Measurements from ENCODE around the gene SUPT4H1.
"Not testable (repeated sequence)": the region's sequence is repeated elsewhere in the genome, so short reads cannot be mapped to it uniquely, and the experiment has no call there.

Gene SUPT4H1

DNA sequence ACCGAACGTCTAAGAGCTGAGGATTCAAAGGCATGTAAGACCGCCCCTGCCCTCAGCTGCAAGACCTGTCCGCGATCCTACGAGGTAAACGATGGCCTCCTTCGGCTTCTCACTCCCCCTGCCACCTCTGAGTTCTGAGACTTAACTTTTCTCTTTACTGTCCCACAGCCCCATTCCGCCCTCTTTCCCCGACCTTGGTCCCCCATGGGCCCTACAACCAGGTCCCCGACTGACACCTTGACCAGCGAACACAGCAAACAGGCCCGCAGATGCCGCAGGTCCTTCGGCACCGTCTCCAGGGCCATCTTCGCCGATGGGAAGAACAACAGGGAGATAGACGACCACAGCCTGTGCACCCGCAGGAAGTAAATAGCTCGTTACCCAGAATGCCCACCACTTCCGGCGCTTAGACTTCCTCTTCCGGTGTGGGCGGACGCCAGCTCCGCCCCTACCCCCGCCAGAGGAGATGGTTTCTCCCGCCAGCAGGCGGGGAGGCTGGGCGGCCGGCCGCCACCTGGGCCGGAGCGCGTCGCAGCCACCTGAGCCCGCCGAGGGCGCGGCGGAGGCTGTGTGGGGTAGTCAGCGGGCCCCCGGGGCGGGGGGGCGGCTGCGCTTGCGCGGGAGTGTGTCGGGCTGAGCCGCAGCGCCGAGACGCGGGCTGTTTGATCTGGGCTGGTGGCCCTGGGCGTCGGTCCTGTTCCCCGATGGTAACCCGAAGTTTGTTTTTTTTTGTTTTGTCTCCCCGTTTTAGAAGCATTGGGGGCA lies at the start of gene SUPT4H1:
TSS of gene SUPT4H1 (minus strand) at position 371 of the 765 bp plus-strand sequence. CDS start at position 305, 66 bp downstream.
- DNase-seq (ENCODE audit: low spot score) = peak; percentile 100

DNA sequence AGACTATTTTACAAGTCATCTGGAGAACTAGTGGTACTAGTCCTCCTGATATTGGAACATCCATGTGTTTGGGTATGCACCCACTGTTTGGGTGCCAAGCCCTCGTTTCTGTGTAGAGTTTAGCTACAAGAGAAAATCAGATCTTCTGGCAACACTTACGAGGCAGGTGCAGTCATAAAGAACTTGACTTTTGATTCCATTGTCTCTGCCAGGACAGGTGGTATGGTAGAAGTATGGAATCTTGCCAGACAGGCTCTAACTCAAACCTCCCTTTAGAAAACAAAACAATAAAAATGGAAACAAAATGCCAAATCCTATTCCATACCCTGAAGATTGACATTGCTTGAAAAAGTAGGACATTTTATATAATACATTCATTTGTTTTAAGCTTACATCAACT lies 49.3 kb upstream of the SUPT4H1 start:
- DNase-seq (ENCODE audit: low spot score) = no peak

DNA sequence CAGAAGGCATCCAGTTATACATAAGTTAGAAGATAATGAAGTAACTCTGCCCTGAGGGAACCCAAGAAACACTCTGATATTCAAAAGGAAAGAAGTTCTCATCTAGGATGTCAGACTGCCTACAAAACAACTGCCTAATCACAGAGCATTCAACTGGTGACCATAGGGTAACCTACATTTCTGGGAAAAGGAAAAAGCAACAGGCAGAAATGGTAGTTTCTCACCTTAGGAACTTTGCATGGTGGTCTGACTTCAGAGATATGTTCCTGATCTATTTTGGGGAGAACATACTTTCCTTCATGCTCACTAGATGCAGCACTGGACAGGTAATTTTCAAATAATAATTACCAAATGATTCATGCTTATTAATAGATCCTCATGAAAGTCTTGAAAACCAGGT lies 48.8 kb upstream of the SUPT4H1 start:
- no peak for DNase-seq (ENCODE audit: low spot score)

DNA sequence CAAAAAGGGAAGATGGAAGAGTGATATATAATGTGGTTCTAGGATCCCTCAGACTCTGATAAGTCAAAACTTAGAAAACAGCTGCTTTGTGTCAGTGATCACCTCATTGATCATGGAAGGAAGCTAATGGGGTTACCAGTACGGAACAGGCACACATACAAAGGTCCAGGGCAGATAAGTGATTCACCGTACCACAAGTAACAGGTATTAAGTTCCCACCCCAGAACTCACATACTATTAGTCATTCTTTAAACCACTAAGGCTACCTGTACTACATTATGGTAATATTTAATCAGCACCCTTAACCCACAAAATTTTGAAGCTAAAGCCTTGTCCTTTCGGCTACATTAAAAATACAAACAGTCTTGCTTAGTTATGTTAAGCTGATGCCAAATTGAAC lies 48.0 kb upstream of the SUPT4H1 start:
- DNase-seq (ENCODE audit: low spot score) = no peak

DNA sequence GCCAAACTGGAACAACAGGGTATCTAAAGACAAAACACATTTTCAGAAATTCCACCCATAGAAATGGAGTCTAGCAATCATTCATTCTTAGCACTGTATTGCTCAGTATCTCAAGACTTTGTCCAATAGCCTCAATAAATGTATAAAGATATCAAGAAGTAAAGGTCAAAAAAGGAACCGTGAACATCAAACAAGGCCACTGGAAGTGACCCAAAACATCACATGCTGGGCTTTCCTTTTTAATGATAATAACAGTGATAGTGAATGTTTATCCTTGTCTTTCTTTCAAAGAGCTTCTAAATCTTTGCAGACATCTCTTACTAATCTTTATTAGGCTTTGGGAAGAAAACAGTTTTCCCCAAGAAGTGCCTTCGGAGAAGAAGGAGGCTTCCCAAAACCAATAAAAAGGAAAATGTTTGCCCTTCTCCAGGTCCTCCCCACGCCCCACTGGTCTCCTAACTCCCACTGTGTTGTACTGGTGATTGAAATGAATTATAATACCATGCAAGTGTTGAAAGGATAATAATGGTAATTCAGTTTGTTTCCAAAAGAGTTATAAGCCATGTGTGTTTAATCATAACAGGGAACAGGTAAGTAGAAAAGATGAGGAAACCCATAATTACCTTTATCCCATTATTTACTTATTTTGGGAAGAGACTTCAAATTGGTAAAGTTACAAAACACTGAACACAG lies 46.7 kb upstream of the SUPT4H1 start:
- DNase-seq (ENCODE audit: low spot score) = no peak

DNA sequence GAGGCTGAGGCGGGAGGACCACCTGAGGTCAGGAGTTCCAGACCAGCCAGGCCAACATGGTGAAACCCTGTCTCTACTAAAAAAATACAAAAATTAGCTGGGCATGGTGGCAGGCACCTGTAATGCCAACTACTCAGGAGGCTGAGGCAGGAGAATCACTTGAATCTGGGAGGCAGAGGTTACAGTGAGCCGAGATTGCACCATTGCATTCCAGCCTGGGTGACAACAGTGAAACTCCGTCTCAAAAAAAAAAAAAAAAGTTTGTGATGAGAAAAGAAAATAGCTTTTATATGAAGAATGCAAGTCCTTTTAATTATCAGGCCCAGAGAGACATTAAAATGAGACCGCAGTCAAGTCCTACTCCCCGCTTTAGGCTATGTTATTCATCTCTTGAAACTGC lies 45.4 kb upstream of the SUPT4H1 start:
- not testable (repeated sequence) for DNase-seq (ENCODE audit: low spot score)

DNA sequence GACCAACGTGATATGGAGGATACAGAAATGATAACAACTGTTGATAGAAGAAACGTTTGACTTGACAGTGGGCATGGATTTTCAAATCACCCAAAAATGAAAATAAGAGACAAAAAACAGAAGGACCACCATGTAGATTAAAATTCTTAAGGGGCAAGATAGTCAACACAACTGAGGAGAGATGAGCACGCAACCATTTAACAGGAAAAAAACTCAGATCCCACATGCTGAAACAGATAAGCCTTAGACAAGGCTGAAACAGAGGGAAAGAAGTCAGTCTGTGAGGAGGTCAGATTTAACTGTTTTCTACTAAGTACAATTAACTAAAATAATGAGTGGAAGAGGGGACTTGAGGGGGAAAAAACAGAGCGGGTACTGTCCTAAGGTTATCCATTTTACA lies 44.2 kb upstream of the SUPT4H1 start:
- DNase-seq (ENCODE audit: low spot score) = no peak

DNA sequence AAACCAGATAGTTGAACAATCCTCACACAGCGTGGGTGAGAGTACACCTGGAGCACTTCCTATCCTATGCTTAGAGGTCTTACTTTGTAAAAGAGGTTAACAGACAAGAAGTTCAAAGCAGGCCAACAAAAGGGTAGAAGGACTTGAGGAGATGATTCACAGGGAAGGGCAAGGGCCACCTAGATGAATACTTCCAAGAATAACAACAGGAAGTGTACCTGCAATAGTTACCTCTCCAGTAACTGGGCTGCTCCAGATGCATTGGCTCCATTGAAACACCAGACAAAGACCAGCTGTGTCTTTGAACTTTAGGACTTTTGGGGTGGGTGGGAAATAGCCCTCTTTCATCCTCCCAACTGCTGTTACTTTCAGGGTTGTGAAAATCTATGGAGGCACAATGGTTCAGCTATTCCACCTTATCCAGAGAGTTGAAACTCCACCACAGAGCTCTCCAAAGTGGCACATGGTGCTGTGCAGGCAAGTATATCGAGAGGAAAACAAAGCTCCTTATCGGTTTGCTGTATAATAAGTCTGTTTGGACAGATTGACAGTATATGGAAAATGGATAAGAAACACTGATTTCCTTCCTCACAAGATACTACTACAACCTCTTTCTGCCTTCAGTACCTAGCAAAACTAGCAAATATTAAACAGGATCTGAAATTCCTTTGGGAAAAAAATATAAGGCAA lies 42.7 kb upstream of the SUPT4H1 start:
- no peak for DNase-seq (ENCODE audit: low spot score)

DNA sequence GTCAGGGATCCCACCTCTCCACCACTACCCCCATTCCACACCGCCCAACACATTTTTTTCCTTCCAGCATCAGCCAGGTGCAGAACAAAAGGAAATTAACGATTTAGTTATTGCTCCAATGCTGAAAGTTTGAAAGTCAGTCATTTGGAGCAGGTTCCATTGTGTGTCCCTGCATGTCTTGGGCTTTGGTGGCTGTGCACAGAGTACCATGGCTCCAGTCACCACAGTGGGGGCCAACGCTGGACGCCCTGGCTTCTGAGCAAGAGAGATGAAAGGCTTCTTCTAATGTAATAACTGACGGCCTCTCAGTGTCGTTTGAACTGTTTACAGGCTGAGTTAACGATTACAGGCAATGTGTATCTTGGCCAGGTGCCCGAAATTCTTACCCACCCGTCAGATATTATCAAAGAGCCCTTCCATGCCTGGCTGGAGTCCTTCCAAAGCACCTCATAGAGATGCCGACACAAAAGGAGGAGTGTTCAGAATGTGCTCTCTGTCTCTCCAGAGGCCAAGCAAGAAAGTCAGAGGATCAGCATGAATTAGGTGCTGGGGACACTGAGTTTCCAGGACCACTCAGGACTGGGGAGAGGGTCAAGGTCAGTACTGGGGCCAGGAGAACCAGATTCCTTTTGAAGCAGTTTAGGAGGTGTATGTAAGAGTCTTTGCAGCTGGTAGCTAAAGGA lies 39.4 kb upstream of the SUPT4H1 start:
- no peak for DNase-seq (ENCODE audit: low spot score)

DNA sequence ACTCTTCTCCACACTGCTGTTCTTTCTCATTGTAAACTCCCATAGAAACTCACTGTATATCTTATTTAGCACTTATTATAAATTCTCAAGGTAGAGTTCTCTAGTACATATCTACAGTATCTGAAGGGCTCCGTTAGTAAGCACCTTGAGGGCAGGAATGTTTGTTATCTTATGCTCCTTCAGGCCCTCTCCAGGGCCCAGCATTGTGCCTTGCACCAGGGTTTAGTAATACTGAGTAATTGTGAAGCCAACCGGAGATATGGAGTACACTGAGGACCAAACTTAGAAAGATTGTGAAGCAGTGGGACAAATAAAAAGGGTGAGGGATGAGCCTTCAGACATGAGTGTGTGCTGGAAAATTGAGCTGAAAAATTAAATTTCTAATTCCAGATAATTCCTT lies 38.9 kb upstream of the SUPT4H1 start:
- DNase-seq (ENCODE audit: low spot score) = no peak

DNA sequence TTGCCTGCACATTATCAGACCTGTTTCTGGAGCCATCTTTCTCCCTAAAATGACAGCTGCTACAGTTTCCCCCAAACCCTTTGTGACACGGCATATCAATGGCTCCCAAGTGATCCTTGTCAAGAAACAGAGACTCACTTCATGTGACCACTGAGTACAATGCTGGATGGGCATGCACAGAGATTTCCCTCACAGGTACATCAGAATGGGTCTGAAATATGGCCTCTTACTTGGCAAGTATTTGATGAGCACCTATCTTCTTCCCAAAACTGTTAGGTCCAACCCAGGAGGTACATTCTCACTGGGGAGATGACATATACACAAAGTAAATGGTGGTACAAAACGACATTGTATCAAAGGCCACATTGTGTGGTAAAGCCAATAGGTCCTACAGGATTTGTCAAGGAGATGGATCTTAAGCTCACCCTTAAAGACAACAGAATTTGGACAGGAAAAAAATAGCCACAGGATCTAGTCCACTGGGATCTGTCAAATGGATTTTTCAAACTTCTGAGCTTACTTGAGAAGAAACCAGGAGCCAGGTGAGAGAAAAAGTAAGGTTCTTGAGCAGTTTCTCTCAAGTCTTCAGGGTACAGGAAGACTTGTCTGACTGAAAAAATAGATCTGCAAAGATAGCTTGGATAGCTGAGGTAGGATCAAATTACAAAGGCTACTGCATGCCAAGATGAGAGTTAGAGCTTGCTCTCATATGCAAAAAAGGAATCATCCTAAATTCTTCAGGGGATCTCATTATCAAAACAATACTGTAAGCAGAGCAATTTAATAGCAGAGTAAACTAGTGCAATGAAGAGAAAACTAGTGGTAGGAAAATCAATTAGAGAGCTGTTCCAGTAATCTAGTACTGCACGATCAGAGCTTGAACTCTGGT lies 36.5 kb upstream of the SUPT4H1 start:
- DNase-seq (ENCODE audit: low spot score) = no peak

DNA sequence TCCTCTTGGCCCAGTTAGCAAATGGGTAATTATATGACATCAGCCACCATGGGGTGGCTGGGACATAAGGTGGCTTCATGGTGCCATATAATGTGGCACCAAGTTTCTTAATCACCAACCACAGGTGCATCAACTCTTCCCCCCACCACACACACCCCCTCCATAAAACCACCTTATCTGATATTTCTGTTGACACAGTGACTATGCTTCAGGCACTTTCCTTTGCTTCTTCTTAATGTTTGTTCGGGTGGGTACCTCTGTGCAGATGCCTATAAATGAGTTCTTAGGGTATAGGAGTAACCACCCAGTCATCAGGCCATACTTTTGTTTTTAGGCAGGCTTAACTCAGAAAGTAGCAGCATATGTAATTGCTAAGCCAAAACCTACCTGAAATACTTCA lies 35.8 kb upstream of the SUPT4H1 start:
- no peak for DNase-seq (ENCODE audit: low spot score)

DNA sequence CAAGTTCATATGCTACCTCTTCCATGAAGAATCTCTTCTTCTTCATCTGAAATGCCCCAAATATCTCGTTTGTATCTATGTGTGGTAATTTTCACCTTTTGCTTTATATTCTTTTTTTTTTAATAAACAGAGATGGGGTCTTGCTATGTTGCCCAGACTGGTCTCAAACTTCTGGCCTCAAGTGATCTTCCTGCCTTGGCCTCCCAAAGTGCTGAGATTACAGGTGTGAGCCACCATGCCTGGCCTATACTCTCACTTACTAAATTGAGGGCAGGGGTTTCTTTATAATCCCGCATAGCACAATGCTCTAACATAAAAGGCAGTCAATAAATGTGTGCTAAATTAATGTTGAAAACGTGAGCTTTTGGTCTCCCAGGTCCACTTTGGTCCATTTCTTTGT lies 34.7 kb upstream of the SUPT4H1 start:
- no peak for DNase-seq (ENCODE audit: low spot score)

DNA sequence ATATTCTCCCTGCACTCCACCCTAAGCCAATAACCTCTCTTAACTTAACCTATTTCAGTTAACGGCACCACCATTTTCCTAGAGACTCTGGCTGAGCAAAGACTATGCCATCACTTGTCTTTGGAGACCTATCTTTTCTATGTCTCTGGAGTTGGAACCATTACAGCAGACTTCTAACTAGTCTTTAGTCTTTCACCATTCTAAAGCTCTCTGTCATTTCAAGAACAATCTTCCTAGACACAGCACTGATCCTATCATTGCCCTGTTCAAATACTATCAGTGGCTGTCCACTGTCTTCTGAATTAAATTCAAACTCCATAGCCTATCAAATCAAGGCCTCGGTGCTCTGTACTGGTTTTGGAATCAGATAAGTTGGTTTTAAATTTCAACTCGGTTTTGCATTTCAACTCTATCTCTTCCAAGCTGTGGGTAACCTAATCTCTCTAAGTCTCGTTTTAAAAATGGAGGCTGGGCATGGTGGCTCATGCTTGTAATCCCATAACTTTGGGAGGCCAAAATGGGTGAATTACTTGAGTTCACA lies 33.4 kb upstream of the SUPT4H1 start:
- DNase-seq (ENCODE audit: low spot score) = no peak

DNA sequence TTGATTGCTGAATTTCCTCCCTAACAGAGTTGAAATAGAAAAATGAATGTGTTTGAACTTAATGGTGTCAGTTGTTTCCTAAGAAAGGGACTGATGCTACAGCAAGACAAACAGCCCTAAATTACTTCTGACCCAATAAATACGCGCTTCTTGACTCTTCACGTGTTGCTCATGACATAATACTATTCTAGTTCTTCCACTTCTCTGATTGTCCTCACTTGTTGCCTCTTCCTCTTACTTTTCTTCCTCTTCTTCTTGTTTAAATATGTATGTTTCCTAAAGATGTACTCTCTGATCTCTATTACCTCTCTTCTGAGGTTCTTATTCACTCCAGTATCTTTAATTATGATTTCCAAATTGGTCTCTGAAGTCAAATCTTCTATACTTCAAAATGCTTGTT lies 32.9 kb upstream of the SUPT4H1 start:
- no peak for DNase-seq (ENCODE audit: low spot score)

DNA sequence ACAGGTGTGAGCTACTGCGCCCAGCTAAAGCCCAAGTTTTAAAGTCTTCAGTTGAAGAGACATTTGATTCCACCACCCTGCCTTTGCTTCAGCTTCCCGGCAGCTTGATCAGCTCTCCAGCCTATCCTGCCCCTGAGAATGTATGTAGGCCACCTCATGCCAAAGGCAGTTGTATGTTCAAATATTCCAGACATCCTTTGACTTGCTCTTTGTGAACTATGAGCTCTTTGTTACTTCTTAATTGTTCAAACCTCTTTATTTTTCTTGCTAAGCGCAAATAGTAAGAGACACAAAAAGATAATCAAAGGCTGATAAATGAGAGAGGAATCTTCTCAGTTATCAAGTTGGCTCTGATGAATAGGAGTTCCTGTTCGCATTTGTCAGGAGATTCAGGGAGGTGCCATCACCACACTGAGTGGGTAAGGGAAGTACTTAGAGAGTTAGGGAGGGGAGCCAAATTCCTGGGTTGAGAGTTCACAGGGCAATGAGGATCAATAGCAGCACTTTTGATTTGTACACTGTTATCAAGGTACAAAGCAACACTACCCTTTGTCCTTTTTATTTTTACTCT lies 32.0 kb upstream of the SUPT4H1 start:
- DNase-seq (ENCODE audit: low spot score) = no peak

DNA sequence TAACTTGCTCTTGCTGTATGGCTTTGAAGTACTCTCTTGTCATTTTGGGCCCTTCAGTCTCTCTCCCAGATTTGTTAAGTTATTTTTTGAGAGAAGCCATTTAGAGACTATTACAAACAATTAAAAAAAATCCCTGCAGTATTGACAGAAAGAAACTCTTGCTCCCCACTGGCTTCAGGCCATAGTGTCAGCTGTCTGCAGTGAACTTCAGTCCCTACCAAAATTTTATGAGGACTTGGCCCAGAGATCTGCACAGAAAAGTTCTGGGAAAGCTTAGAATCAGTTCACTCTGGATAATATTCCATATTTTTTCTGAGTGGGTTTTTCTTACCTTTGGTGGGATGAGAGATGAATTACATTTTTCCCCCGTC lies 30.9 kb upstream of the SUPT4H1 start:
- DNase-seq (ENCODE audit: low spot score) = no peak

DNA sequence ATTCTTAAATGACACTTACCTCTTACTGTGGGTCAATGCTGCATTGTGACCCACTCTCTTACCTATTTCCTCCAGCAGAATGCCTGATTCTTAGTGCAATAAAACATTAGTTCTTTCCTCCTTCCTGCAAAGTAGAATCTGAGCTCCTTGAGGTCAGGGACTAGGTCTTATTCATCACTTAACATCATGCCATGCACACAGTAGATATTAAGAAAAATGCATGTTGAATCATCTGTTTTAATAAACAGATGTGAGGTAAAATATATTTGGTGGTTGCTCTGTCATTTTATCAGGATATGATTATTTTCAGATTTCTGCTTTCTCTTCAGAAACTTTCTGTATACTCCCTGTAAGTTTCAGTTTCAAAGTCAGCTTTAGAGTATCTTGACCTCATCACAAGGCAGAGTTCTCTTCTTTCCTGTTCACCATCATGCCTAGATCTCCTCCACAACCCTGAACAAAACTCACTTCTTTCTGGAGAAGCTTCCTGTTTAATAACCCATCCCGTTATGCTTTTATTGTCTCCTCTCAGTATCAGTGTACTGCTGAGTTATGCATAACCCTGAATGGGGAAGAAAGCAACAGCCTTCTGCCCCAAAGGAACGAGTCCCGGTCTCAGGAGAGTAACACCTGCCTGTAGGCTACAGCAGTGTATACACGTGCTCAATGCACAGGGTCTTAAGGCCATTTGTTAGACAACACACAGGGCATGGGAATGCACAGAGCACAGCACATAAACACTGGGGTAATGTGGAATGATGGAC lies 30.3 kb upstream of the SUPT4H1 start:
- no peak for DNase-seq (ENCODE audit: low spot score)

DNA sequence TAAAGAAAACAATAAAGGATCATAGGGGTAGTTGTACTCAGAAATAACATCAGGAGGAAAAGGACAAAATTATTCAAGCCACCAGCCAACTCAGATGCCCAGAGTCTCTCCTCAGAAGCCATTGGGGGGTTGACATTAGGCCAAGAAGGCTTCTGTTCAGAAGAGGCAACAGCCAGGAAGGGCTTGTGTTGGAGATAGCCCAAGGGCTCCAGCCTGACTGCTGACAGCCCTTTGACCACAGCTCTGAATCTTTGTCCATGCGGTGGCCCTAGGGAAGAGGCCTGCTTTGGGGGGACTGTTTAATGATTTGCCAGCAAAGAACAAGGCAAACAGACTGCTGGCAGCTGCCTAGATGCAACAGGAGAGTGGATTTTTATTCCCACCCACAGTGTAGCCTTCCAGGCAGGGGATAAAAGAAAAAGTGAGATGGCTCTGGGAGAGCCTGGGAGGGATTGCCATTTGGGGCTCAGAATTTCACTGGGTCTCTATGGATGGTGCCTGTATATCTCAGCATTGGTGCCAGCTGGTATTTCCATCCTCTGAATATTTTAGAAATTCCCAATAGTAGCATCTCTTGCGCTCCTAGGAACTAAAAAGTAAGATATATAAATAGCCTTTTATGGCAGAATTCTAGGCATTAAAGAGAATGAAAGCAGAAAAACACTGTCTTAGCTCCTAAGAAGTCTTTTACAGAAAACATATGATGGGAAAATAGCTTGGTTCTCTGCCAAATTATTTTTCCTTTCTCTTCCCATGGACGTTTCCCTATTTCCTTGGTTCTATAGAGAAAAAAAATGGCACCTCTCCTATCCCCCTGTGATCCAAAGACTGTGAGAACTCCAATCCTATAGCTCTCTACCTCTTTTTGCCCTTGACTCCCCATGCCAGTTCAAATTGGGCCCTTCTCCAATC lies 29.4 kb upstream of the SUPT4H1 start:
- no peak for DNase-seq (ENCODE audit: low spot score)

Data from D341Med (cell line).